Mononuclear cell (primary cell): ENCODE measurements around the gene BPGM. TPM values are rescaled to one million over a fixed set of nuclear protein-coding genes. Genes with fewer than 3 reads are reported as not detected.

Experiments used
- H3K27me3 ChIP-seq: 2 replicates; pipeline ENCODE4 v1.6.0; 2011; ENCODE audit warnings: low read length, control low read depth; ENCODE audit not compliant: insufficient read depth
- H3K4me1 ChIP-seq: 2 replicates; pipeline ENCODE4 v1.5.1; 2011; ENCODE audit warnings: mild to moderate bottlenecking, low read length, control low read depth; ENCODE audit not compliant: insufficient read depth
- H3K4me3 ChIP-seq: 2 replicates; pipeline ENCODE4 v1.5.1; 2011; ENCODE audit warnings: mild to moderate bottlenecking, low read length, moderate library complexity
- H3K9me3 ChIP-seq: 2 replicates; pipeline ENCODE4 v1.5.1; 2011; ENCODE audit warnings: low read depth, mild to moderate bottlenecking, control low read depth, low read length
- total RNA-seq: library from RNA; depleted of rRNA; stranded (reverse); fragments of >200 nt; gene quantifications from one replicate; pipeline ENCODE4 v1.2.3, GENCODE V29; 2012

BPGM gene
- total RNA-seq, 1 donor: 20.8 TPM

GRCh38 chr7:134693256-134693655 lies 46.6 kb downstream of the BPGM start:
- H3K4me3 ChIP-seq: no peak overlapping the region
- no peaks in the 10 kb centered on the region for H3K27me3 ChIP-seq
- H3K9me3 ChIP-seq: no peaks in the 10 kb centered on the region
- H3K4me1 ChIP-seq: no peaks in the 10 kb centered on the region

GRCh38 chr7:134694299-134694698 lies 47.6 kb downstream of the BPGM start:
- H3K4me1 ChIP-seq: no peaks in the 10 kb centered on the region
- no peak overlapping the region for H3K4me3 ChIP-seq
- H3K27me3 ChIP-seq: no peaks in the 10 kb centered on the region
- no peaks in the 10 kb centered on the region for H3K9me3 ChIP-seq

GRCh38 chr7:134694767-134695166 lies 48.1 kb downstream of the BPGM start:
- Histone ChIP-seq H3K27me3 (no peaks in the 10 kb centered on the region), H3K4me3 (no peak overlapping the region), H3K9me3 (no peaks in the 10 kb centered on the region), H3K4me1 (no peaks in the 10 kb centered on the region)

GRCh38 chr7:134695321-134695860 lies 48.7 kb downstream of the BPGM start:
- Histone ChIP-seq H3K9me3 (no peaks in the 10 kb centered on the region), H3K4me1 (no peaks in the 10 kb centered on the region), H3K27me3 (no peaks in the 10 kb centered on the region), H3K4me3 (no peak overlapping the region)

- Histone ChIP-seq H3K9me3 (no peaks in the 10 kb centered on the region), H3K4me1 (no peaks in the 10 kb centered on the region), H3K4me3 (no peak overlapping the region), H3K27me3 (no peaks in the 10 kb centered on the region)
These were observed 49.6 kb downstream of the BPGM start for GRCh38 chr7:134696261-134696660.

- H3K27me3 ChIP-seq: no peaks in the 10 kb centered on the region
- H3K4me3 ChIP-seq: no peak overlapping the region
- no peaks in the 10 kb centered on the region for H3K9me3 ChIP-seq
- no peaks in the 10 kb centered on the region for H3K4me1 ChIP-seq
These were observed 50.7 kb downstream of the BPGM start for GRCh38 chr7:134697205-134697886.

- no peaks in the 10 kb centered on the region for H3K27me3 ChIP-seq
- H3K9me3 ChIP-seq: no peaks in the 10 kb centered on the region
- H3K4me3 ChIP-seq: no peak overlapping the region
- no peaks in the 10 kb centered on the region for H3K4me1 ChIP-seq
These were observed 51.8 kb downstream of the BPGM start for GRCh38 chr7:134698481-134698880.

- Histone ChIP-seq H3K9me3 (no peaks in the 10 kb centered on the region), H3K27me3 (no peaks in the 10 kb centered on the region), H3K4me3 (no peak overlapping the region), H3K4me1 (no peaks in the 10 kb centered on the region)
These were observed 52.6 kb downstream of the BPGM start for GRCh38 chr7:134699021-134699818.

GRCh38 chr7:134699899-134700298 lies 53.2 kb downstream of the BPGM start:
- no peak overlapping the region for H3K4me3 ChIP-seq
- H3K9me3 ChIP-seq: no peaks in the 10 kb centered on the region
- no peaks in the 10 kb centered on the region for H3K4me1 ChIP-seq
- H3K27me3 ChIP-seq: no peaks in the 10 kb centered on the region

- H3K9me3 ChIP-seq: no peaks in the 10 kb centered on the region
These were observed 54.6 kb downstream of the BPGM start for GRCh38 chr7:134701272-134701671.

GRCh38 chr7:134702366-134703240 lies 56.0 kb downstream of the BPGM start:
- H3K27me3 ChIP-seq: no peaks in the 10 kb centered on the region

More at GRCh38 chr7:134701272-134701671, 54.6 kb downstream of the BPGM start:
- Histone ChIP-seq H3K27me3 (no peaks in the 10 kb centered on the region), H3K4me1 (no peaks in the 10 kb centered on the region), H3K4me3 (no peak overlapping the region)

GRCh38 chr7:134703241-134703594 lies 56.6 kb downstream of the BPGM start:
- Histone ChIP-seq H3K4me1 (no peaks in the 10 kb centered on the region), H3K4me3 (no peak overlapping the region), H3K9me3 (no peaks in the 10 kb centered on the region), H3K27me3 (no peaks in the 10 kb centered on the region)

More at GRCh38 chr7:134702366-134703240, 56.0 kb downstream of the BPGM start:
- Histone ChIP-seq H3K4me1 (no peaks in the 10 kb centered on the region), H3K4me3 (no peak overlapping the region), H3K9me3 (no peaks in the 10 kb centered on the region)

GRCh38 chr7:134703782-134704181 lies 57.1 kb downstream of the BPGM start:
- H3K9me3 ChIP-seq: no peaks in the 10 kb centered on the region
- no peak overlapping the region for H3K4me3 ChIP-seq
- no peaks in the 10 kb centered on the region for H3K4me1 ChIP-seq
- H3K27me3 ChIP-seq: no peaks in the 10 kb centered on the region

GRCh38 chr7:134704827-134705226 lies 58.2 kb downstream of the BPGM start:
- no peaks in the 10 kb centered on the region for H3K27me3 ChIP-seq
- no peaks in the 10 kb centered on the region for H3K9me3 ChIP-seq
- no peak overlapping the region for H3K4me3 ChIP-seq
- no peaks in the 10 kb centered on the region for H3K4me1 ChIP-seq

GRCh38 chr7:134705716-134706115 lies 59.1 kb downstream of the BPGM start:
- H3K4me1 ChIP-seq: peaks cover 4% of the 10 kb centered on the region
- H3K27me3 ChIP-seq: no peaks in the 10 kb centered on the region
- H3K9me3 ChIP-seq: no peaks in the 10 kb centered on the region
- no peak overlapping the region for H3K4me3 ChIP-seq
